ENCODE data around the gene APBA3.

- no peak for TF ChIP-seq EZH2phosphoT487 (IDR thresholded peaks at IDR 0.05; ENCODE audit: unreplicated experiment)
- TF ChIP-seq EZH2 (IDR thresholded peaks at IDR 0.05; ENCODE audit: low read depth, unreplicated experiment): no peak
- TF ChIP-seq ZNF331 (CRISPR knock-in tag; IDR thresholded peaks at IDR 0.05; ENCODE audit: low read depth): no peak
- no peak for TF ChIP-seq CTCF (conservative IDR thresholded peaks at IDR 0.05; ENCODE audit: low read depth in 2 of 2)
- TF ChIP-seq POLR2AphosphoS5 (IDR thresholded peaks at IDR 0.05; ENCODE audit: low read depth): no peak
- no peak for TF ChIP-seq CREB1 (CRISPR knock-in tag; IDR thresholded peaks at IDR 0.05; ENCODE audit: low read depth)
- no peak for TF ChIP-seq REST (IDR thresholded peaks at IDR 0.05; ENCODE audit: unreplicated experiment)
- TF ChIP-seq JUNB (IDR thresholded peaks at IDR 0.05; ENCODE audit: unreplicated experiment): no peak
- TF ChIP-seq ETS1 (IDR thresholded peaks at IDR 0.05): no peak
- no peak for TF ChIP-seq STAT1 (IDR thresholded peaks at IDR 0.05; ENCODE audit: unreplicated experiment)
These were observed 20.8 kb upstream of the APBA3 start for GRCh38 chr19:3782330-3782729.

Measured in GM23338 (cell line).